ENCODE measurements around the gene SNRPB2. TPM values are rescaled to one million over a fixed set of nuclear protein-coding genes. Genes with fewer than 3 reads are reported as not detected.

The SNRPB2 gene
- total RNA-seq, 1 experiment from 2014 or later, result 78.4 TPM

GRCh38 chr20:16694161-16694560 is 35.7 kb upstream of the SNRPB2 start:
- H4K20me1 ChIP-seq (ENCODE audit: insufficient read depth), result no peaks in the 10 kb centered on the region
- intact Hi-C loops (cut with micrococcal nuclease), result no loop called here
- no peak overlapping the region for H3K9ac ChIP-seq (ENCODE audit: low read length)
- ATAC-seq (no peak), DNase-seq (ENCODE audit: low read depth, low spot score) (no peak)
- no peak overlapping the region for H3K4me3 ChIP-seq (replicated peaks in 1 of 2; ENCODE audit: low read depth in 1 of 2, low read length in 2 of 2)
- ChIA-PET CTCF (no interaction called here), POLR2A (no interaction called here), RAD21 (ENCODE audit: low non-redundant PET in 1 of 2, low total read pairs in 2 of 2, uncharacterized antibody in 2 of 2, unreplicated experiment in 2 of 2) (no interaction called here)
- H3K9me2 ChIP-seq (ENCODE audit: insufficient read depth), result no peaks in the 10 kb centered on the region
- no TSS peak for BruUV-seq (replicated peaks)
- no peak overlapping the region for H3K4me2 ChIP-seq (ENCODE audit: low read length)
- no peak overlapping the region for H2AFZ ChIP-seq (ENCODE audit: low read depth, low read length, poor library complexity, severe bottlenecking)
- H3K27me3 ChIP-seq (ENCODE audit: insufficient read depth, low read length), result peaks cover 18% of the 10 kb centered on the region; the same call in 1 of the 2 replicates
- H3K27ac ChIP-seq (ENCODE audit: low read depth, low read length), result no peak overlapping the region
- H3K79me2 ChIP-seq (ENCODE audit: insufficient read depth, low read length), result no peaks in the 10 kb centered on the region
- TF ChIP-seq CBX3 (IDR thresholded peaks at IDR 0.05; ENCODE audit: low read depth) (no peak), MAX (IDR thresholded peaks at IDR 0.05) (no peak), ZNF274 (IDR thresholded peaks at IDR 0.05; ENCODE audit: low read depth, low read length) (no peak), ZFX (IDR thresholded peaks at IDR 0.05) (no peak), EZH2phosphoT487 (IDR thresholded peaks at IDR 0.05; ENCODE audit: borderline replicate concordance) (no peak), REST (IDR thresholded peaks at IDR 0.05; ENCODE audit: low read depth) (no peak), JUND (IDR thresholded peaks at IDR 0.05) (no peak), SP1 (IDR thresholded peaks at IDR 0.05; ENCODE audit: low read depth) (no peak), POLR2AphosphoS5 (IDR thresholded peaks at IDR 0.05; ENCODE audit: low read depth, low read length) (no peak)
- H3K36me3 ChIP-seq (ENCODE audit: control insufficient read depth in 1 of 2, insufficient read depth in 2 of 2, low read length in 2 of 2), result no peaks in the 10 kb centered on the region
- H3K4me1 ChIP-seq (ENCODE audit: control insufficient read depth in 1 of 2, insufficient read depth in 2 of 2, low read length in 2 of 2), result no peaks in the 10 kb centered on the region
- no peaks in the 10 kb centered on the region for H3K9me3 ChIP-seq (ENCODE audit: control insufficient read depth in 1 of 2, insufficient read depth in 1 of 2, low read depth in 1 of 2, low read length in 2 of 2)
